Measurements from ENCODE around the gene STON2. TPM values are rescaled to one million over a fixed set of nuclear protein-coding genes. Genes with fewer than 3 reads are reported as not detected.

STON2 gene
- total and polyA plus RNA-seq, 2 of the 13 experiments (the other 11 are each of a cell fraction or from before 2014, with no cell fraction given), result 2.1 to 11.0 TPM

GRCh38 chr14:81392052-81392451 lies 8.1 kb downstream of the STON2 start:
- 95% methylated on average over 5 of the region's 5 CpGs for WGBS (ENCODE audit: low lambda C conversion rate)
- Histone ChIP-seq H2AFZ (ENCODE audit: low read length) (no peak overlapping the region), H4K20me1 (ENCODE audit: insufficient read depth, low read length) (no peaks in the 10 kb centered on the region), H3K4me3 (replicated peaks in 1 of 3; ENCODE audit: insufficient read depth in 1 of 3, low read depth in 2 of 3, low read length in 3 of 3) (no peak overlapping the region), H3K4me1 (ENCODE audit: insufficient read depth, low read length) (no peaks in the 10 kb centered on the region), H3K9me3 (ENCODE audit: low read length) (no peaks in the 10 kb centered on the region), H3K27ac (ENCODE audit: extremely low read length, insufficient read depth, low read length) (no peak overlapping the region), H3K79me2 (ENCODE audit: insufficient read depth, low read length) (no peaks in the 10 kb centered on the region), H3K36me3 (replicated peaks in 1 of 2; ENCODE audit: control insufficient read depth in 1 of 2, insufficient read depth in 2 of 2, low read length in 2 of 2) (peaks cover 0 to 11% of the 10 kb centered on the region in 2 experiments; a peak in 1 of 5 replicates), H3K27me3 (ENCODE audit: control insufficient read depth in 1 of 2, insufficient read depth in 2 of 2, low read length in 2 of 2) (no peaks in the 10 kb centered on the region), H3K4me2 (ENCODE audit: low read depth, low read length) (no peak overlapping the region), H3K9ac (ENCODE audit: insufficient read depth, low read depth, low read length) (no peak overlapping the region)
- ATAC-seq, result no peak
- no peak for DNase-seq (ENCODE audit: low spot score)
- ChIA-PET POLR2A (no interaction called here), CTCF (ENCODE audit: low intra/inter-chr PET ratio, low total read pairs) (no interaction called here)
- FAIRE-seq, result no peak
- in situ Hi-C loops (cut with HindIII; ENCODE audit: extremely low pct_ligation_motif_present, low pct_unique_long_range_greater_than_20kb), result no loop called here
- intact Hi-C loops (cut with micrococcal nuclease; ENCODE audit: unreplicated experiment), result no loop called here
- BruUV-seq (replicated peaks), result no TSS peak
- no peak for TF ChIP-seq ZNF232 (CRISPR knock-in tag; IDR thresholded peaks at IDR 0.05; ENCODE audit: borderline replicate concordance)
- TF ChIP-seq ZBTB40 (IDR thresholded peaks at IDR 0.05), result no peak
- TF ChIP-seq ZBTB40 (CRISPR knock-in tag; IDR thresholded peaks at IDR 0.05), result peak; percentile 71; the same call in 1 of the 2 replicates
